ENCODE measurements around the gene UNC119B. TPM values are rescaled to one million over a fixed set of nuclear protein-coding genes. Genes with fewer than 3 reads are reported as not detected.

The UNC119B gene
- total and polyA plus RNA-seq, 2 experiments from 2014 or later = 9.9 to 51.3 TPM

- H3K4me2 ChIP-seq = no peak overlapping the region
- Mint-ChIP-seq H3K4me1 (peaks cover 6% of the 10 kb centered on the region), H3K4me3 (no peak overlapping the region), H3K36me3 (ENCODE audit: low read depth) (peaks cover 23% of the 10 kb centered on the region), H3K27ac (no peak overlapping the region), H3K9me3 (no peaks in the 10 kb centered on the region), H3K27me3 (ENCODE audit: insufficient read depth, low read depth, poor library complexity) (peaks cover 5% of the 10 kb centered on the region)
- peaks cover 4% of the 10 kb centered on the region; the same call in 1 of the 2 replicates for H3K36me3 ChIP-seq (ENCODE audit: insufficient read depth)
- H3K4me3 ChIP-seq = no peak overlapping the region
- no peaks in the 10 kb centered on the region for H3K9me2 ChIP-seq (ENCODE audit: insufficient read depth)
- no peak overlapping the region for H2AFZ ChIP-seq
- peaks cover 5% of the 10 kb centered on the region for H3K79me2 ChIP-seq (replicated peaks; ENCODE audit: insufficient read depth)
- DNase-seq (ENCODE audit: low spot score) = no peak
- 0 out of 2 replicates have a peak, but pooled peaks cover 7% of the 10 kb centered on the region for H3F3A ChIP-seq (replicated peaks; ENCODE audit: low read depth)
- peak overlapping the region; percentile 66; the same call in 1 of the 2 replicates for H3K27ac ChIP-seq (ENCODE audit: low read depth)
- TF ChIP-seq NANOG (IDR thresholded peaks at IDR 0.05; ENCODE audit: borderline replicate concordance) (no peak), ZNF114 (CRISPR knock-in tag; IDR thresholded peaks at IDR 0.05) (no peak), CTCF (conservative IDR thresholded peaks at IDR 0.05; ENCODE audit: low read depth in 2 of 2) (no peak), POLR2AphosphoS5 (IDR thresholded peaks at IDR 0.05; ENCODE audit: low read depth) (no peak), EZH2phosphoT487 (IDR thresholded peaks at IDR 0.05; ENCODE audit: unreplicated experiment) (no peak), ZNF331 (CRISPR knock-in tag; IDR thresholded peaks at IDR 0.05; ENCODE audit: low read depth) (no peak), EZH2 (IDR thresholded peaks at IDR 0.05; ENCODE audit: low read depth, unreplicated experiment) (no peak), CREB1 (CRISPR knock-in tag; IDR thresholded peaks at IDR 0.05; ENCODE audit: low read depth) (no peak), JUNB (IDR thresholded peaks at IDR 0.05; ENCODE audit: unreplicated experiment) (no peak), STAT1 (IDR thresholded peaks at IDR 0.05; ENCODE audit: unreplicated experiment) (no peak), ZNF462 (CRISPR knock-in tag; IDR thresholded peaks at IDR 0.05) (no peak)
- TF ChIP-seq, protein P1, sequence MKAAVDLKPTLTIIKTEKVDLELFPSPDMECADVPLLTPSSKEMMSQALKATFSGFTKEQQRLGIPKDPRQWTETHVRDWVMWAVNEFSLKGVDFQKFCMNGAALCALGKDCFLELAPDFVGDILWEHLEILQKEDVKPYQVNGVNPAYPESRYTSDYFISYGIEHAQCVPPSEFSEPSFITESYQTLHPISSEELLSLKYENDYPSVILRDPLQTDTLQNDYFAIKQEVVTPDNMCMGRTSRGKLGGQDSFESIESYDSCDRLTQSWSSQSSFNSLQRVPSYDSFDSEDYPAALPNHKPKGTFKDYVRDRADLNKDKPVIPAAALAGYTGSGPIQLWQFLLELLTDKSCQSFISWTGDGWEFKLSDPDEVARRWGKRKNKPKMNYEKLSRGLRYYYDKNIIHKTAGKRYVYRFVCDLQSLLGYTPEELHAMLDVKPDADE (IDR thresholded peaks at IDR 0.05) = no peak
- ATAC-seq = no peak
- H3K4me1 ChIP-seq (ENCODE audit: insufficient read depth) = 0 out of 2 replicates have a peak, but pooled peaks cover under 1% of the 10 kb centered on the region
- H3K27me3 ChIP-seq (ENCODE audit: insufficient read depth) = no peaks in the 10 kb centered on the region
- 0 out of 2 replicates have a peak, but pooled peaks cover 8% of the 10 kb centered on the region for H4K20me1 ChIP-seq (replicated peaks; ENCODE audit: insufficient read depth)
Observed at GRCh38 chr12:120706029-120706428, 4.2 kb upstream of the UNC119B start.
